GM13977 (cell line): ENCODE data around the gene SEMA5B.

Source experiments
- DNase-seq: peaks from one replicate; pipeline ENCODE4 v3.0.0; 2012; ENCODE audit warnings: low spot score
- in situ Hi-C: fragments of 300-500 bp; cut with MboI; formaldehyde crosslinking; loops from one replicate; pipeline ENCODE4 v1.12.0; 2022; ENCODE audit warnings: low sequenced_read_pairs, low pct_unique_long_range_greater_than_20kb, mixed read lengths, inconsistent platforms; ENCODE audit not compliant: unreplicated experiment
- TF ChIP-seq, protein P1 (sequence below): IDR thresholded peaks from 2 replicates; pipeline ENCODE4 v1.5.1; 2012; ENCODE audit warnings: mild to moderate bottlenecking, control low read depth; ENCODE audit not compliant: insufficient read depth; ENCODE audit errors: extremely low read depth, missing control alignments

The SEMA5B gene

DNA sequence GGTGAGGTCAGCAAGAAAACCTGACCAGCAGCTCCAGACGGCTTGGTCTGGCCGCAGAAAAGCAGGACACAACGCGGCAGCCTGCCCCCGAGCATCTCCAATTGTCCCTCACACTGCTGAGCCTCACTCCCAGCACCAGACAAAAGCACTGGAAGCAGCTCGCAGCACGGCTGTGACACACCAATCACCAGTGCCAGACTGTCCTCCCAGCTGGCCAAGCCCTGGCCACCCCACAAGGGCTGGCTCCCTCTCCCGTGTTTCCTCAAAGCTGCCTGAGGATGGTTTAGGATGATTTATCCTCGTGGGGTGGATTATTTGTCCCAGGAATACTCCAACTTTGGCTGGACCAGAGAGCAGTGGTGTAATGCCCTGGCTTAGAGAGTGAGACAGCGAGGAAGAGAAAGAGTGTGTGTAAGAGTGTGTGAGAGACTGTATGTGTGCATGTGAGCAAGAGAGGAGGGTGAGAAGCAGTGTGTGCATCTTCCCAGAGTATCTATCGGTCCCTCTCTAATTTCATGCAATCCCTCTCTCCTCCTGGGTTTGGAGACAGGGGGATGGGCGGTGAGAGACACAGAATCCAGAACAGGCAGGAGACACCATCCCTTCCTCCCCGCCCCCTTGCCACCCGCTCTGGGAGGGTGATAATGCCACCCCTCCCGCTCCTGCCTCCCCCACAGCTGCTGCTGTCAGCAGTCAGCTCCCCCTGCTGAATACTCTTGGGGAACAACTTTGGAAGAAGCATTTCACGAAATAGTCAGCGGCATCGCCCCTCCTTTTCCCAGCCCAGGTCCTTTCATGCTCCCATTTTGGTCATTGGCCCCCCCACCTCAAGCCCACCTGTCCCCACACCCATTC is 34.2 kb downstream of the SEMA5B start:
- in situ Hi-C loops: no loop called here
- TF ChIP-seq, protein P1, sequence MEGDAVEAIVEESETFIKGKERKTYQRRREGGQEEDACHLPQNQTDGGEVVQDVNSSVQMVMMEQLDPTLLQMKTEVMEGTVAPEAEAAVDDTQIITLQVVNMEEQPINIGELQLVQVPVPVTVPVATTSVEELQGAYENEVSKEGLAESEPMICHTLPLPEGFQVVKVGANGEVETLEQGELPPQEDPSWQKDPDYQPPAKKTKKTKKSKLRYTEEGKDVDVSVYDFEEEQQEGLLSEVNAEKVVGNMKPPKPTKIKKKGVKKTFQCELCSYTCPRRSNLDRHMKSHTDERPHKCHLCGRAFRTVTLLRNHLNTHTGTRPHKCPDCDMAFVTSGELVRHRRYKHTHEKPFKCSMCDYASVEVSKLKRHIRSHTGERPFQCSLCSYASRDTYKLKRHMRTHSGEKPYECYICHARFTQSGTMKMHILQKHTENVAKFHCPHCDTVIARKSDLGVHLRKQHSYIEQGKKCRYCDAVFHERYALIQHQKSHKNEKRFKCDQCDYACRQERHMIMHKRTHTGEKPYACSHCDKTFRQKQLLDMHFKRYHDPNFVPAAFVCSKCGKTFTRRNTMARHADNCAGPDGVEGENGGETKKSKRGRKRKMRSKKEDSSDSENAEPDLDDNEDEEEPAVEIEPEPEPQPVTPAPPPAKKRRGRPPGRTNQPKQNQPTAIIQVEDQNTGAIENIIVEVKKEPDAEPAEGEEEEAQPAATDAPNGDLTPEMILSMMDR: no peak
- DNase-seq: no peak

DNA sequence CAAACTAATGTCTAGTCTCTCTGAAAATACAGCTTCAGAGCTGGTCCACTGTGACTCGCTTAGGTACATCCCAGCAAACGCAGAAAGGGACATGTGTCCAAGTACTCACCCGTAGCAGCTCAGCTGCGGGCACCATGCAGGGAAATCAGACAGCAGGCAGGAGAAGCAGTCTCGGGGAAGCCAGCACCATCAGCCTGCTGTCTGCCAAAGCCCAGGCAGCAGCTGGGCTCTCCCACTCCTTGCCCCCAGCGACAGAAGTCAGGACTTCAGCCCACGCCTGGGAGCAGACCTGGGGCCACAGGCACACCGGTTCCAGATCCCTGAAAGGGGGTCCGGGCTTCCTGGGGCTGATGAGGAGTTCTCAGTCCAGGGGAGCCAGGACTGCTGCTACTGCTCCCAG is 34.9 kb downstream of the SEMA5B start:
- no peak for DNase-seq
- TF ChIP-seq, protein P1: no peak
- in situ Hi-C loops: no loop called here

DNA sequence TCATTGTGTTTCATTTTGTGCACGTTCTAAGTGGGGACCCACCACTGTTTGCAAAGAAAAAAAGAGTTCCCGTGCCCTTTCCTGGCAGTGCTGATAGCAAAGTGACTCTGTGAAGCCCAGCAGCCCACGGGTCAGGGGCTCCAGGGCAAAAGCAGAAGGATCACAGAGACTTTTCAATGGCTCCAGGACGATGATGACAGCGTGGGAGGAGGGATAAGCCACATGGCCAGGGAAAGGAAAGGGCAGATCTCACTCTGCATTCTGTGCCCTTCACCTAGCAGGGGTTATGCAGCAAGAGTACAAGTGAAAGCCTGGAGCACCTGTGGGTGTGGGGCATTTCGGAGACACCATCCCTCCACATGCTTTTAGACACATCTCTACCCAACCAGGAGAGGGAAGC is 35.4 kb downstream of the SEMA5B start:
- in situ Hi-C loops: no loop called here
- TF ChIP-seq, protein P1: no peak
- no peak for DNase-seq

DNA sequence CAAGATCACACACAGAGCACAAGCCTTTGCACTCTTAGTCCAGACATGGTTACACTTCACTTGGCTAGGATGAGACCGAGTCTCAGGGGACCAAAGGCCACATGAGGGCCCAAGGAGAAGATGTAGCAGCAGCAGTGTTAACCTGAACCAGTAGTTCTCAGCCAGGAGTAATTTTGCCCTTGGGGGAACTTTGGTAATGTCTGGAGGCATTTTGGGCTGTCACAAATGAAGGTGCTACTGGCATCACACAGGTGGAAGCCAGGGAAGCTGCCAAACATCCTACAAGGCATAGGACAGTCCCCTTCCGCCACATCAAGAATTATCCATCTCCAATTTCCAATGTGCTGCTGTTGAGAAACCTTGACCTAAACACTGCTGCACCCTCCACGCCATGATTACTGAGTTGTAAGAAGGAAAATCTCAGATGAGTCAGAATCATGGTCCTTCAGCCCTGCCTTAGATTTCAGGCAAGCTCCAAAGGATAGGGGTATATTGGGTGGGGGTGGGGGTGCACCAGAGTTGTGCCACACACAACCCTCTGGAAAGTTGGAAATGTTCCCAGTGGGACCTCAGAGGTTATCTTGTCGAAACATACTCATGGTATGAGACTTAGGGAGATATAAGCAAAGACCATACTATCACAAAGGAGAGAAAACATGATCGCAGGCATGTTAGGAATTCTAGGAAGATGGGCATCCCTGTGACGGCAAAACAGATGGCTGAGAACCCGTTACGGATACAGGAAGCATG is 36.2 kb downstream of the SEMA5B start:
- in situ Hi-C loops: no loop called here
- DNase-seq: no peak
- TF ChIP-seq, protein P1: no peak

DNA sequence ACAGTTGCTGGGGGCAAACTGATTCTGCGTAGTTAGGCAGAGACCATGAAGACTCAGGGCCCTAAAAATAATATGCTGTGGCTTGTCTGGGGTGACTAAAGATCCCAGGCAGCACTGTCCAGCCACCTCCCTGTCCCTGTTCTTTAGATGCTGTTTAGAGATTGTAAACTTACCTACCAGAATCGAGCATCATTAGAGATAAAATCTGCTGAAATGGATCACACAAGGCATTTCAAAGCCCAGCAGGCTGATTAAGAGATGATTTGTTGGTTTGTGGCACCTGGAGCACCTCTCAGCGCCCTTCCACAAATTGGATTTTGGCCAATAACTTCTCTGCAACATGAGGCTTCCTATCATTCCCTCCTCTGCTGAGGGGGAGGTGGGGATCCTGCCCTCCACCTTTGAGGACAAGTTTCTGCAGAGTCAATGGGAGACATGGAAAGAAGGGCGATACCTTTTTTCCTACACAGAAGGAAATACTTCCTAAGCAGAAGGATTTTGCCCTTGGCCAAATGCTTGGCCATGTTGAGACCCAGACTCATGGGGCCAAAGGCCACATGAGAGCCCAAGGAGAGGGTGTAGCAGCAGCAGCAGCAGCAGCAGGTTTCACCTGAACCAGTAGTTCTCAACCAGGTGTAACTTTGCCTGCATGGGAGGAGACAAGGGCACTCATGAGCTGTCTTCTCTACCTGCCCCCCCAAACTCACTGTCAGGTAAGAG is 37.5 kb downstream of the SEMA5B start:
- in situ Hi-C loops: no loop called here
- DNase-seq: no peak
- TF ChIP-seq, protein P1: no peak

DNA sequence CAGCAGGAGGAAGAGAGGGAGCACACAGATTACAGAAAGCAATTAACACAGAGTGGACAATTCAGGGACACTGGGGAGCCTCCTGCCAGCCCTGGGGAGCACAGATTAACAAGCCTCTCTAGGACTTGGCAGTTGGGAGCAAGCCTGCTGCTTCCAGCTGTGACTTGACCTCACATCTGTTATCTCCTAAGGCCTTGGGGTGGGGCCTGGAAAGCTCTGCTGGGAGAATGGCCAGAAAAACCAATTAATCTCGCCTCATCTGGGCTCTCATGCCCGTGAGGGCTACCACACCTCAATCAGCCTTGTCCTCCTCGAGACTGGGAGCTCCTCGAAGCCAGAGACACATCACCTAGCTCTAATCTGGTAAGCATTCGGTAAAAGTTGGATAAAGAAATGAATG is 39.1 kb downstream of the SEMA5B start:
- DNase-seq: no peak
- TF ChIP-seq, protein P1: no peak
- in situ Hi-C loops: no loop called here
